NCI-H2227 (cell line): ENCODE data around the gene CCDC192.
"Not testable (repeated sequence)": the region's sequence is repeated elsewhere in the genome, so short reads cannot be mapped to it uniquely, and the experiment has no call there.

Experiments used
- DNase-seq: peaks from one replicate; lab custom pipeline; 2025; ENCODE audit not compliant: unreplicated experiment; lab: John Stamatoyannopoulos, UW

The CCDC192 gene, protein sequence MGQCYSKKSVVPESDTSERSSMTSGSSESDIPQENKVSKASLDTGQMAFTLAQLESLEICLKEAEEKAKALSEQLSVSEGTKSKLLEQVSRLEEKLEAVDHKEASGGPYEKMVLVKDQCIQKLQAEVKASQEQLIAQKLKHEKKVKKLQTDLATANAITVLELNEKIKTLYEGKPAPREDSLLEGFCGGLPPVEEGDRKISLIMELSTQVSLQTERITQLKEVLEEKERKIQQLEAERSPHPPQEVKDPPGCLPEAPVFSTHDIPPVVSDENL

GRCh38 chr5:127702926-127703561, at the start of gene CCDC192:
Gene CCDC192, plus strand, starts transcription at chr5:127703391. Its CDS starts 55 bp downstream, at chr5:127703446.
- no peak for DNase-seq

DNA sequence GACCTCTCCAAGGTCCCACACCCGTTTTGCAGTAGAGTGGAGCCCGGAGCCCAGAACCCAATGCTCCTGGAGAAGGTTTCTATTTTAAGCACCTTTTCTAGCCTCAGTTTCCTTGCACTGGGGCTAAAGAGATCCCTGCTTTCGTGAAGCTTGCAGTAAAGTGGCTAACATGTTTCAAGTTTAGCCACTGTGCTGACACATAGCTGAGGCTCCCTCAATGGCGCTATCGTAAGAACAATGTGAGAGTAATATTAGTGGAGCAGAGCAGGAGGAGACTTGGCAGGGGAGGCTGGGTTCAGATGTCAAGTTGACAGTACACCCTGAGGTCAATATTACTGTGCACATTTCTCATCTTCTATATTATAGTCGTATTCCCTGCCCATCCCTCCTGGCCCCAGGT, 46.4 kb upstream of the CCDC192 start:
- DNase-seq: no peak

- no peak for DNase-seq
These were observed 43.0 kb upstream of the CCDC192 start for GRCh38 chr5:127660047-127660733.

GRCh38 chr5:127664093-127664492, 39.1 kb upstream of the CCDC192 start:
- DNase-seq: no peak

DNA sequence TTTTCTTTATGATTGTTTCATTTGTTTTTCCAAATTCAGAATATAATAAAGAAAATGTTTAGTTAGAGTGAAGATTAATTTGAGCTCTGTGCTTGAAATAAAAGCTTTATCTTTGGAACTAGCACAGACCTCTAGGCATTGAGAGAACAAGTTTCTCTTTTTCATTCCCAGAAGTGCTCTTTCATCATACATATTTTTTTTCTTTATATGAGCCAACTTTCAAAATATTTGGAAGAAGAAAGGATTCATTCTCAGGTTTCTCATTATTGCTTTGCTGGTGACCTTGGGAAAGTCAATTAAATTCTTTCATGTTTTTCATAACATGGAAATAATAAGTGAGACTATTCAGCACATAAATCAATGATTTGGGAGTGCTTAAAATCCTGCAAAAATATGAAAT, 37.5 kb upstream of the CCDC192 start:
- no peak for DNase-seq

GRCh38 chr5:127666043-127666716, 37.0 kb upstream of the CCDC192 start:
- no peak for DNase-seq

DNA sequence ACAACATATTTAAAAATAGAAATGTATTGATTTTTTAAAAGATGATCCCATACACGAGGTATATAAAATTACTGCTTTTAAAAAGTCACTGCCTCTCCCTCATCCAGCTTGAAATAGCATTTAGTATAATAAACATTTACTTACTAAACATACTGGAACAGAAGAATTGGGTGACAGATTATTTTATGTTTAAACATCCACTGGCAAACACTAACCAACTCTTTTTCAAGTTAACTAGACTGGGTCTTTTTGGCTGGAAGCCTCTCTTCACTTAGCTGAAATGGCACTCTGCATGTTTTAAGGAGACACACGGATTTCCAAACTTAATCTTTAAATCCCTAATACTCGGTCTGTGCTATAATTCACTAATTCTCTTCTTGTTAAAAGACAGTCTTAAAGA, 35.3 kb upstream of the CCDC192 start:
- no peak for DNase-seq

GRCh38 chr5:127671218-127671617, 32.0 kb upstream of the CCDC192 start:
- DNase-seq: no peak

GRCh38 chr5:127673117-127673800, 29.9 kb upstream of the CCDC192 start:
- DNase-seq: no peak

- DNase-seq: not testable (repeated sequence)
These were observed 26.2 kb upstream of the CCDC192 start for GRCh38 chr5:127676951-127677350.

DNA sequence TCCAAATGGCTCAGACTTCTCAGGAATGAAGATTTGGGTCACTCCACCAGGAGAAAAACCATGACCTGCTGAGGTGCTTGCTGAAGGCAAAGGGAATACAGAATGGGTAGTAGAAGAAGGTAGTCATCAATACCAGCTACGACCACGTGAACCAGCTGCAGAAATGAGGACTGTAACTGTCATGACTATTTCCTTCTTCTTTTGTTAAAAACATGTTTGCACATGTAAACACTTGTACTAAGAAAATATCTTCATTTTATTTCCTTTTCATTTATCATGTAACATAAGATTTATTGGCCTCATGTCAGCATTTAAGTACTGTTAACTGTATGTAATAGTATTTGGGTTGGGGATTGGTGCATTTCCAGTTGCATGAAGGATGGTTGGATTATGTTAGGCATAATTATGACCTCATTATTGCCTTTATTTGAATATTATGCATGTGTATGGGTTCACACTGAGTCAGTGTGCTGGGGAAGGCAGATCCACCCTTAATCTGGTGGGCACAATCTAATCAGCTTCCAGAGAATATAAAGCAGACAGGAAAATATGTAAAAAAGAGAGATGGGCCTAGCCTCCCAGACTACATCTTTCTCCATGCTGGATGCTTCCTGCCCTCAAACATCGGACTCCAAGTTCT, 23.4 kb upstream of the CCDC192 start:
- DNase-seq: not testable (repeated sequence)

GRCh38 chr5:127680595-127680994, 22.6 kb upstream of the CCDC192 start:
- DNase-seq: no peak

GRCh38 chr5:127683008-127683407, 20.2 kb upstream of the CCDC192 start:
- DNase-seq: no peak

- DNase-seq: no peak
These were observed 18.3 kb upstream of the CCDC192 start for GRCh38 chr5:127684726-127685467.

GRCh38 chr5:127685662-127686061, 17.5 kb upstream of the CCDC192 start:
- DNase-seq: no peak

DNA sequence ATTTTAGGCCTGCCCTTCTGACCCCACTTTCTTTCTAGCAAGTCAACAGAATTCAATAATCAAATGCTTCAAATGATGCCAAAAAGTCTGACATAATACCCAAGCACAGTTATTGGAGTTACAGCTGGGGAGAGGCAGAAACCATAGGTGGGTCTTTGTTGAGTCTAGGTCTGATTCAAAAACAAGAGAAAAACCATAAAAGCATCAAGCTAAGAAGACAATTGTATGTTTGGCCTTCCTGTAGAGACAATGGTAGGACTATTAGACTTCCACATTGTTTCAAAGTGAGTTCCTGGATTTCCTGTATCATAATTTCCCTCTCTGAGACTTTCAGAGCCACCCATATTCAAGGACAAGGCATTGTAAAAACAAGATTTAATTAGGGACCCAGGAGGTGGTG, 16.8 kb upstream of the CCDC192 start:
- DNase-seq: no peak

GRCh38 chr5:127694518-127695171, 8.5 kb upstream of the CCDC192 start:
- DNase-seq: no peak

- no peak for DNase-seq
These were observed 7.8 kb upstream of the CCDC192 start for GRCh38 chr5:127695346-127695745.

DNA sequence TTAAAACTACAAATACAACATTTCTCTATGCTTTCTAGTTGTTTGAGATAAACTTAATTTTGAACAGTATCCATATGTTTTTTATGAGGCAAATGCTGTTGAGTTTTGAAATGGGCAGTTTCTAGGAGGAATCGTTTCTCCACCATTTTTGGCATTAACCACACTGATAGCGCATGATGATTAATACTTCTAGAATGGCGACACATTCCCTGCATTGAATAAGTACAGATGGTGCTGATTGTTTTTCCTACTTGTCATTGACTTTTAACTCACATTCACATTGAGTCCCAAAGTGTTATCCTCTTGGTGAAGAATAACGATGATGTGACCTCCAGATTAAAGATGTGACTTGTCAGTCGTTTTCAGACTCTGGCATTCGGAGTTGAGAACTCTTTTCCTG, 6.5 kb upstream of the CCDC192 start:
- DNase-seq: no peak
